Gastroesophageal sphincter (tissue), 3 donors: ENCODE data around the gene MYOF.

Experiments
- CTCF ChIP-seq, 4 experiments: fragments of 200-600 bp in 2 of 4; fragments of 450-650 bp in 2 of 4; sonication (generic) in 1 of 4; IDR thresholded peaks; one replicate each; pipeline ENCODE4 v1.5.1; 2017 to 2019; ENCODE audit warnings: antibody characterized with exemption in 4 of 4, mild to moderate bottlenecking in 2 of 4, moderate library complexity in 2 of 4
- POLR2A ChIP-seq, 2 donors: fragments of 450-650 bp; IDR thresholded peaks; one replicate each; pipeline ENCODE4 v1.6.1; 2017; ENCODE audit warnings: antibody characterized with exemption in 2 of 2, mild to moderate bottlenecking in 2 of 2, moderate library complexity in 1 of 2
- POLR2AphosphoS5 ChIP-seq: sonication (generic); formaldehyde crosslinking; IDR thresholded peaks from one replicate; pipeline ENCODE4 v1.6.1; 2017; ENCODE audit warnings: antibody characterized with exemption

GRCh38 chr10:93482145-93482834 is at the start of gene MYOF:
- TF ChIP-seq CTCF (IDR thresholded peaks at IDR 0.05) (peak; percentile 54 to 80 (median 70)), POLR2AphosphoS5 (peak; percentile 83), POLR2A (IDR thresholded peaks at IDR 0.05) (peak; percentile 60 to 71)
